K562 (cell line): Measurements from ENCODE around the gene GUCY1A2. TPM values are rescaled to one million over a fixed set of nuclear protein-coding genes. Genes with fewer than 3 reads are reported as not detected.

Source experiments
- ATAC-seq: fragments of 200-7000 bp; cut with Tn5 transposase; 3 replicates; pipeline ENCODE4 v1.9.1; 2020; ENCODE audit warnings: moderate library complexity
- BruUV-seq: library from RNA; stranded (reverse); fragments of 400-500 nt; replicated peaks from 2 replicates; lab custom pipeline; 2021; lab: Mats Ljungman, UMichigan
- CTCF ChIA-PET: fragments of 300-600 bp; formaldehyde crosslinking; extraction: SDS; loops from one replicate; lab custom pipeline; 2021; ENCODE audit warnings: low intra/inter-chr PET ratio; lab: Yijun Ruan, JAX
- POLR2A ChIA-PET: fragments of 300-600, 350-650 bp; sonication (Branson Sonifier 250); formaldehyde crosslinking; extraction: SDS; loops from one replicate; lab custom pipeline; 2021; ENCODE audit warnings: antibody characterized with exemption, inconsistent platforms; lab: Yijun Ruan, JAX
- DNase-seq, 4 experiments: peaks; one replicate each; pipeline versions ENCODE4 v3.0.0 to v3.0.0-alpha.2; 2011 to 2018; ENCODE audit warnings: low spot score in 3 of 4, mixed read lengths in 3 of 4; ENCODE audit errors: extremely low read depth in 1 of 4
- FAIRE-seq: peaks from 2 replicates; lab custom pipeline; 2011; peaks lifted over from hg19 to GRCh38; lab: Jason Lieb, UNC
- H2AFZ ChIP-seq: 2 replicates; pipeline ENCODE4 v1.6.0; 2011; ENCODE audit warnings: low read depth, low read length, control low read depth, inconsistent platforms
- H3K27ac ChIP-seq: fragments of 200-600 bp; 3 replicates; pipeline ENCODE4 v1.8.0; 2011; ENCODE audit warnings: low read depth, mild to moderate bottlenecking, control low read depth, inconsistent platforms, low read length, moderate library complexity, mixed read lengths; ENCODE audit errors: extremely low read depth
- H3K27me3 ChIP-seq, 2 experiments: fragments of 300-600 bp in 1 of 2; 2 replicates in 1 of 2; 3 replicates in 1 of 2; pipeline versions ENCODE4 v1.6.0 to v1.8.0; 2011; ENCODE audit warnings: inconsistent platforms in 2 of 2, low read length in 2 of 2, mild to moderate bottlenecking in 1 of 2, mixed read lengths in 1 of 2, moderate library complexity in 1 of 2; ENCODE audit not compliant: control insufficient read depth in 2 of 2, insufficient read depth in 2 of 2
- H3K36me3 ChIP-seq: fragments of 300-600 bp; 3 replicates; pipeline ENCODE4 v1.8.0; 2011; ENCODE audit warnings: mild to moderate bottlenecking, low read length, inconsistent platforms; ENCODE audit not compliant: control insufficient read depth, insufficient read depth
- H3K4me1 ChIP-seq, 2 experiments: fragments of 200-600 bp in 1 of 2; replicated peaks in 1 of 2; 2 replicates in 1 of 2; 3 replicates in 1 of 2; pipeline versions ENCODE4 v1.5.1 to v1.8.0; 2011; ENCODE audit warnings: inconsistent platforms in 2 of 2, low read length in 2 of 2, mild to moderate bottlenecking in 1 of 2, mixed read lengths in 1 of 2, moderate library complexity in 1 of 2; ENCODE audit not compliant: control insufficient read depth in 2 of 2, insufficient read depth in 2 of 2
- H3K4me2 ChIP-seq: 2 replicates; pipeline ENCODE4 v1.6.1; 2011; ENCODE audit warnings: low read length, control low read depth, inconsistent platforms, mixed read lengths; ENCODE audit not compliant: insufficient read depth
- H3K4me3 ChIP-seq: fragments of 200-600 bp; sonication (generic), shearing (Covaris generic); 2 replicates; pipeline ENCODE4 v1.5.1; 2016; ENCODE audit warnings: control low read depth, inconsistent platforms
- H3K79me2 ChIP-seq: fragments of 200-600 bp; 3 replicates; pipeline ENCODE4 v1.8.0; 2011; ENCODE audit warnings: low read length, inconsistent platforms; ENCODE audit not compliant: control insufficient read depth, insufficient read depth
- H3K9ac ChIP-seq, 2 experiments: 2 replicates each; pipeline versions ENCODE4 v1.6.0 to v1.6.1; 2011; ENCODE audit warnings: low read depth in 2 of 2, low read length in 2 of 2, control low read depth in 1 of 2, inconsistent platforms in 1 of 2, mild to moderate bottlenecking in 1 of 2, mixed read lengths in 1 of 2; ENCODE audit not compliant: insufficient read depth in 1 of 2
- H3K9me1 ChIP-seq: one replicate; pipeline ENCODE4 v1.6.0; 2011; ENCODE audit warnings: inconsistent platforms, mild to moderate bottlenecking, low read length, moderate library complexity; ENCODE audit not compliant: control insufficient read depth, insufficient read depth
- H3K9me3 ChIP-seq: replicated peaks from 2 replicates; pipeline ENCODE4 v1.5.1; 2011; ENCODE audit warnings: low read depth, low read length, inconsistent platforms; ENCODE audit not compliant: control insufficient read depth, insufficient read depth
- H4K20me1 ChIP-seq: replicated peaks from 2 replicates; pipeline ENCODE4 v1.6.1; 2011; ENCODE audit warnings: low read length, inconsistent platforms, mixed read lengths; ENCODE audit not compliant: control insufficient read depth, insufficient read depth
- CC2D1A ChIP-seq: fragments of 450-650 bp; IDR thresholded peaks from 2 replicates; pipeline ENCODE4 v1.6.1; 2017; ENCODE audit warnings: mild to moderate bottlenecking
- MAZ ChIP-seq, 2 experiments: fragments of 450-650 bp in 1 of 2; sonication (generic) in 1 of 2; formaldehyde crosslinking; IDR thresholded peaks in 1 of 2; conservative IDR thresholded peaks in 1 of 2; 2 replicates each; pipeline versions ENCODE4 v1.4.0 to v1.5.0; 2020; ENCODE audit warnings: mild to moderate bottlenecking in 1 of 2, missing genetic modification reagents in 1 of 2
- MTA3 ChIP-seq: fragments of 450-650 bp; formaldehyde crosslinking; IDR thresholded peaks from 2 replicates; pipeline ENCODE4 v1.6.1; 2017; ENCODE audit warnings: mild to moderate bottlenecking, borderline replicate concordance
- NRF1 ChIP-seq, 2 experiments: fragments of 450-650 bp; IDR thresholded peaks in 1 of 2; conservative IDR thresholded peaks in 1 of 2; 2 replicates each; pipeline ENCODE4 v1.6.1; 2014; ENCODE audit warnings: mild to moderate bottlenecking in 2 of 2
- U2AF2 ChIP-seq: fragments of 200-400 bp; formaldehyde crosslinking; optimal IDR thresholded peaks from 2 replicates; pipeline ENCODE3; 2017; ENCODE audit warnings: low read depth, mild to moderate bottlenecking, low read length
- ZNF3 ChIP-seq: fragments of 250-450 bp; sonication (Bioruptor Pico); IDR thresholded peaks from 2 replicates; pipeline ENCODE4 v1.5.0; 2021; ENCODE audit warnings: mild to moderate bottlenecking, moderate library complexity
- ZNF699 ChIP-seq: fragments of 250-450 bp; sonication (Bioruptor Pico); IDR thresholded peaks from 2 replicates; pipeline ENCODE4 v1.8.0; 2021; ENCODE audit warnings: mild to moderate bottlenecking, moderate library complexity; ENCODE audit not compliant: insufficient replicate concordance
- ZNF75A ChIP-seq: fragments of 450-650 bp; formaldehyde crosslinking; IDR thresholded peaks from 2 replicates; pipeline ENCODE4 v1.4.0; 2020; ENCODE audit warnings: mild to moderate bottlenecking
- WGBS: fragments of 100-300 bp; shearing (Covaris generic); methylation state at CpG from one replicate; pipeline ENCODE4 v1.1.6; 2016; ENCODE audit warnings: low coverage, mixed read lengths; ENCODE audit not compliant: insufficient coverage; ENCODE audit errors: missing lambda C conversion rate; 5-methylcytosine and 5-hydroxymethylcytosine counted together
- in situ Hi-C: fragments of 300-500 bp; cut with MboI; formaldehyde crosslinking; loops from 4 replicates; pipeline ENCODE4 v1.15.0; 2018; ENCODE audit warnings: inconsistent platforms, mixed read lengths
- intact Hi-C: fragments of 100-400 bp; cut with micrococcal nuclease; formaldehyde crosslinking; loops from 2 replicates; pipeline ENCODE4 v1.14.2; 2022
- polyA plus RNA-seq, 8 experiments: library from polyadenylated mRNA; depleted of rRNA in 4 of 8; stranded (reverse) in 5 of 8; unstranded in 3 of 8; fragments of >200 nt; fragmentation: Nextera tagmentation in 2 of 8; fragmentation: Illumina TruSeq in 1 of 8; extraction: Ambion mirVana in 2 of 8; extraction: Trizol in 1 of 8; gene quantifications; 2 replicates each; pipeline versions ENCODE4 v1.2.1 to v1.2.3, GENCODE V29; 2011 to 2014; ENCODE audit warnings: inconsistent platforms in 1 of 8, missing spikeins in 1 of 8
- total RNA-seq, 7 experiments: library from RNA; depleted of rRNA in 6 of 7; stranded (reverse); fragments of >200 nt in 6 of 7; fragmentation: Illumina TruSeq in 2 of 7; extraction: Trizol in 2 of 7; gene quantifications; 2 replicates each; pipeline versions ENCODE4 v1.2.1 to v1.2.3, GENCODE V29; 2011 to 2021; ENCODE audit warnings: low replicate concordance in 1 of 7
- TF ChIP-seq, protein P1 (sequence below), 2 experiments: fragments of 200-800 bp in 1 of 2; sonication (Bioruptor generic) in 1 of 2; sonication (generic) in 1 of 2; formaldehyde crosslinking in 1 of 2; IDR thresholded peaks in 1 of 2; conservative IDR thresholded peaks in 1 of 2; 2 replicates each; pipeline versions ENCODE4 v1.5.0 to v1.6.1; 2016 to 2020; ENCODE audit warnings: missing compliant biosample characterization in 1 of 2, missing genetic modification characterization in 1 of 2, missing genetic modification reagents in 1 of 2
- TF ChIP-seq, protein P2 (sequence below): conservative IDR thresholded peaks from 2 replicates; pipeline ENCODE4 v1.6.1; 2011; ENCODE audit warnings: low read depth, mild to moderate bottlenecking, low read length; ENCODE audit not compliant: control insufficient read depth

GUCY1A2 gene
- total and polyA plus RNA-seq, 9 of the 15 experiments (the other 6 are each of a cell fraction or from before 2014, with no cell fraction given), result under 0.01 to 0.04 TPM; not detected in 7

DNA sequence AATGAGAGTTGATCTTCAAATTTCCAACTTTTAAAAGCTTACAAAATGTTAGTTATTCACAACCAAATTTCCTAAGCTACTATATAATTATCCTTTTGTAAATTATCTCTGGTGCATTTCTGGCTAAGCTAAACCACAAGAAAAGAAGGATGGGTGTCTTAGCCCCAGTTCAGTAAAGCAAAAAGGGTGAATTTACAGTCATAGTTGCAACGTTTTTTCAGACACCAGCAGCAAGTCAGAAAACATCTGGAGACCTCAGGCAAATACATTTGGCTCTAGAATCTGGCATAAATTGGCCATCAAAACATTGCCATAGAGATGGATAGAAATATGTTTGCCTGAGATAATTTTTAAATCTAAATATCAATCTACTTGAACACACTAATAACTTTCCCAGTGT, 257.0 kb downstream of the GUCY1A2 start:
- no peak for FAIRE-seq
- no TSS peak for BruUV-seq

More for the DNA sequence above, 257.0 kb downstream of the GUCY1A2 start:
- no peak for ATAC-seq
- H3K9me3 ChIP-seq, result 0 out of 2 replicates have a peak, but pooled peaks cover 1% of the 10 kb centered on the region
- no peaks in the 10 kb centered on the region for H3K36me3 ChIP-seq
- no peaks in the 10 kb centered on the region for H4K20me1 ChIP-seq
- H3K27ac ChIP-seq, result no peak overlapping the region
- H2AFZ ChIP-seq, result no peak overlapping the region
- 0% methylated on average over 1 of the region's 1 CpG for WGBS
- TF ChIP-seq, protein P1, sequence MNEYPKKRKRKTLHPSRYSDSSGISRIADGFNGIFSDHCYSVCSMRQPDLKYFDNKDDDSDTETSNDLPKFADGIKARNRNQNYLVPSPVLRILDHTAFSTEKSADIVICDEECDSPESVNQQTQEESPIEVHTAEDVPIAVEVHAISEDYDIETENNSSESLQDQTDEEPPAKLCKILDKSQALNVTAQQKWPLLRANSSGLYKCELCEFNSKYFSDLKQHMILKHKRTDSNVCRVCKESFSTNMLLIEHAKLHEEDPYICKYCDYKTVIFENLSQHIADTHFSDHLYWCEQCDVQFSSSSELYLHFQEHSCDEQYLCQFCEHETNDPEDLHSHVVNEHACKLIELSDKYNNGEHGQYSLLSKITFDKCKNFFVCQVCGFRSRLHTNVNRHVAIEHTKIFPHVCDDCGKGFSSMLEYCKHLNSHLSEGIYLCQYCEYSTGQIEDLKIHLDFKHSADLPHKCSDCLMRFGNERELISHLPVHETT (CRISPR knock-in tag; conservative IDR thresholded peaks at IDR 0.05 in 1 of 2, IDR thresholded peaks at IDR 0.05 in 1 of 2), result no peak
- TF ChIP-seq MTA3 (no peak), ZNF75A (no peak), MAZ (CRISPR knock-in tag; conservative IDR thresholded peaks at IDR 0.05 in 1 of 2, IDR thresholded peaks at IDR 0.05 in 1 of 2) (no peak), CC2D1A (no peak), U2AF2 (no peak), ZNF699 (CRISPR knock-in tag) (no peak), ZNF3 (CRISPR knock-in tag) (no peak), NRF1 (conservative IDR thresholded peaks at IDR 0.05 in 1 of 2, IDR thresholded peaks at IDR 0.05 in 1 of 2) (no peak)
- TF ChIP-seq, protein P2, sequence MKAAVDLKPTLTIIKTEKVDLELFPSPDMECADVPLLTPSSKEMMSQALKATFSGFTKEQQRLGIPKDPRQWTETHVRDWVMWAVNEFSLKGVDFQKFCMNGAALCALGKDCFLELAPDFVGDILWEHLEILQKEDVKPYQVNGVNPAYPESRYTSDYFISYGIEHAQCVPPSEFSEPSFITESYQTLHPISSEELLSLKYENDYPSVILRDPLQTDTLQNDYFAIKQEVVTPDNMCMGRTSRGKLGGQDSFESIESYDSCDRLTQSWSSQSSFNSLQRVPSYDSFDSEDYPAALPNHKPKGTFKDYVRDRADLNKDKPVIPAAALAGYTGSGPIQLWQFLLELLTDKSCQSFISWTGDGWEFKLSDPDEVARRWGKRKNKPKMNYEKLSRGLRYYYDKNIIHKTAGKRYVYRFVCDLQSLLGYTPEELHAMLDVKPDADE, result no peak
- H3K27me3 ChIP-seq, result no peaks in the 10 kb centered on the region
- H3K9ac ChIP-seq, result no peak overlapping the region
- POLR2A ChIA-PET, result no interaction called here
- CTCF ChIA-PET, result no interaction called here
- H3K4me2 ChIP-seq, result no peak overlapping the region
- H3K9me1 ChIP-seq, result no peaks in the 10 kb centered on the region
- H3K79me2 ChIP-seq, result no peaks in the 10 kb centered on the region
- in situ Hi-C loops (no loop called here), intact Hi-C loops (no loop called here)
- DNase-seq, result no peak
- H3K4me1 ChIP-seq, result no peaks in the 10 kb centered on the region
- H3K4me3 ChIP-seq, result no peak overlapping the region
